Transverse colon (tissue), 4 donors: Measurements from ENCODE around the gene SLC11A2. TPM values are rescaled to one million over a fixed set of nuclear protein-coding genes. Genes with fewer than 3 reads are reported as not detected.

Experiments
- DNase-seq: peaks from one replicate; pipeline ENCODE4 v3.0.0-alpha.2; 2019
- H3K27ac ChIP-seq, 4 donors: fragments of 200-600 bp; sonication (generic); 2 replicates each; pipeline ENCODE4 v1.5.1; 2016 to 2018; ENCODE audit warnings: inconsistent platforms in 4 of 4
- H3K27me3 ChIP-seq: fragments of 200-600 bp; sonication (generic); 2 replicates; pipeline ENCODE4 v1.5.1; 2017; ENCODE audit warnings: inconsistent platforms
- H3K36me3 ChIP-seq, 4 donors: fragments of 200-600 bp; sonication (generic); 2 replicates each; pipeline ENCODE4 v1.5.1; 2017 to 2019; ENCODE audit warnings: inconsistent platforms in 4 of 4
- H3K4me1 ChIP-seq, 4 donors: fragments of 200-600 bp; sonication (generic); 2 replicates each; pipeline ENCODE4 v1.5.1; 2017 to 2020; ENCODE audit warnings: inconsistent platforms in 4 of 4
- H3K4me3 ChIP-seq, 4 donors: fragments of 200-600 bp; sonication (generic); 1 replicate in 1 of 4; 2 replicates in 3 of 4; pipeline versions ENCODE4 v1.5.1 to v1.6.1; 2017 to 2019; ENCODE audit warnings: inconsistent platforms in 4 of 4
- H3K9me3 ChIP-seq, 2 donors: fragments of 200-600 bp; sonication (generic); 2 replicates each; pipeline ENCODE4 v1.5.1; 2017 to 2019; ENCODE audit warnings: inconsistent platforms in 2 of 2
- EP300 ChIP-seq: sonication (generic); formaldehyde crosslinking; IDR thresholded peaks from one replicate; pipeline ENCODE4 v1.6.1; 2017; ENCODE audit warnings: antibody characterized with exemption, low read depth
- POLR2A ChIP-seq: fragments of 450-650 bp; IDR thresholded peaks from one replicate; pipeline ENCODE4 v1.6.1; 2016; ENCODE audit warnings: antibody characterized with exemption, mild to moderate bottlenecking, moderate library complexity
- POLR2AphosphoS5 ChIP-seq, 3 donors: sonication (generic); formaldehyde crosslinking; IDR thresholded peaks; one replicate each; pipeline ENCODE4 v1.6.1; 2016; ENCODE audit warnings: antibody characterized with exemption in 3 of 3
- WGBS, 2 donors: methylation state at CpG; one replicate each; pipeline ENCODE4 v1.1.5; 2018; ENCODE audit warnings: low coverage in 1 of 2; 5-methylcytosine and 5-hydroxymethylcytosine counted together
- in situ Hi-C, 4 donors: fragments of 200-750 bp; cut with MboI; loops; one replicate each; pipeline versions ENCODE4 v1.15.0 to v1.15.1; 2017; ENCODE audit warnings: low sequenced_read_pairs in 3 of 4, low pct_ligation_motif_present in 1 of 4, low pct_unique_long_range_greater_than_20kb in 1 of 4
- intact Hi-C: fragments of 100-400 bp; cut with DNase I; formaldehyde crosslinking; loops from one replicate; pipeline ENCODE4 v1.15.1; 2023; ENCODE audit warnings: low total_unique reads
- total RNA-seq, 4 donors: library from RNA; depleted of rRNA; stranded (reverse); fragments of >200 nt; gene quantifications; one replicate each; pipeline ENCODE4 v1.1.0, GENCODE V29; 2016
- TF ChIP-seq, protein P1 (sequence below), 5 experiments: fragments of 200-600 bp in 3 of 5; fragments of 450-650 bp in 2 of 5; sonication (generic) in 3 of 5; IDR thresholded peaks; 1 replicate in 2 of 5; 2 replicates in 3 of 5; pipeline ENCODE4 v1.5.1; 2016 to 2017; ENCODE audit warnings: antibody characterized with exemption in 5 of 5, inconsistent platforms in 3 of 5, mild to moderate bottlenecking in 2 of 5, moderate library complexity in 1 of 5

SLC11A2 gene
- total RNA-seq, 4 donors from 2014 or later = 9.7 to 48.7 (median 42.5) TPM

GRCh38 chr12:50952510-50952909 is 73.7 kb downstream of the SLC11A2 start, which contains the start of gene HIGD1C:
TSS of gene HIGD1C (plus strand) at chr12:50952544. CDS start at chr12:50953999, 1,455 bp downstream.
- Histone ChIP-seq H3K9me3 (no peaks in the 10 kb centered on the region), H3K36me3 (no peaks in the 10 kb centered on the region), H3K4me3 (no peak within 1 kb of the TSS), H3K4me1 (no peaks in the 10 kb centered on the region), H3K27ac (no peak within 1 kb of the TSS), H3K27me3 (no peaks in the 10 kb centered on the region)
- no peak for TF ChIP-seq EP300
- TF ChIP-seq, protein P1, sequence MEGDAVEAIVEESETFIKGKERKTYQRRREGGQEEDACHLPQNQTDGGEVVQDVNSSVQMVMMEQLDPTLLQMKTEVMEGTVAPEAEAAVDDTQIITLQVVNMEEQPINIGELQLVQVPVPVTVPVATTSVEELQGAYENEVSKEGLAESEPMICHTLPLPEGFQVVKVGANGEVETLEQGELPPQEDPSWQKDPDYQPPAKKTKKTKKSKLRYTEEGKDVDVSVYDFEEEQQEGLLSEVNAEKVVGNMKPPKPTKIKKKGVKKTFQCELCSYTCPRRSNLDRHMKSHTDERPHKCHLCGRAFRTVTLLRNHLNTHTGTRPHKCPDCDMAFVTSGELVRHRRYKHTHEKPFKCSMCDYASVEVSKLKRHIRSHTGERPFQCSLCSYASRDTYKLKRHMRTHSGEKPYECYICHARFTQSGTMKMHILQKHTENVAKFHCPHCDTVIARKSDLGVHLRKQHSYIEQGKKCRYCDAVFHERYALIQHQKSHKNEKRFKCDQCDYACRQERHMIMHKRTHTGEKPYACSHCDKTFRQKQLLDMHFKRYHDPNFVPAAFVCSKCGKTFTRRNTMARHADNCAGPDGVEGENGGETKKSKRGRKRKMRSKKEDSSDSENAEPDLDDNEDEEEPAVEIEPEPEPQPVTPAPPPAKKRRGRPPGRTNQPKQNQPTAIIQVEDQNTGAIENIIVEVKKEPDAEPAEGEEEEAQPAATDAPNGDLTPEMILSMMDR (IDR thresholded peaks at IDR 0.05) = no peak
- TF ChIP-seq POLR2A = no peak
- no peak for TF ChIP-seq POLR2AphosphoS5 (IDR thresholded peaks at IDR 0.05)
- no peak for DNase-seq
- WGBS, 2 donors = 98 to 100% methylated on average over 1 to 19 of the region's 19 CpGs
- intact Hi-C loops = no loop called here
- in situ Hi-C loops = loop anchor here in 1 of 4 donors (25.0 kb wide), 1 partner anchor 115 kb away; the partner anchor contains the start of gene TMPRSS12

DNA sequence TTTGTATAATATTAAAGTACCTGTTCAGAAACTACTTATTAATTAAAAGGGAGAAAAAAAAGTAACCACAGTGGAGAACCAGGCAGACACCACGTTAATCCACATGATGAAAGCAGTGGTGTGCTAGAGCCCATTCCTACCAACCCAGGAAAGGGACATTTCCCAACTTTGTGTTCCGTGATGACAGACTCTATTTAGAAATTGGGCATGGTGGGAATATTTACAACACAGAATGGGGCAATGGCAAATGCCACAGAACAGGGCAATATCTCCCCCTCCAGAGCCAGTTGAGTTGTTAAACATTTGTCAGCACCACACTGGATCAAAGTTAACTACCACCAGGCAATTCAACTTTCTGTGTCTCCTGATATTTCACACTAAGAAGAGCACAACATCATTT is 75.1 kb downstream of the SLC11A2 start:
- H3K27me3 ChIP-seq = no peaks in the 10 kb centered on the region
- H3K9me3 ChIP-seq = no peaks in the 10 kb centered on the region
- H3K4me1 ChIP-seq = no peaks in the 10 kb centered on the region
- no peak overlapping the region for H3K4me3 ChIP-seq
- in situ Hi-C loops (loop anchor here in 1 of 4 donors (25.0 kb wide), 1 partner anchor 114 kb away; the partner anchor contains the start of gene TMPRSS12), intact Hi-C loops (no loop called here)
- no peak for DNase-seq
- H3K27ac ChIP-seq = no peak overlapping the region
- TF ChIP-seq EP300 (no peak), POLR2A (no peak), POLR2AphosphoS5 (IDR thresholded peaks at IDR 0.05) (no peak)
- TF ChIP-seq, protein P1 (IDR thresholded peaks at IDR 0.05) = no peak
- H3K36me3 ChIP-seq = no peaks in the 10 kb centered on the region
- WGBS, 2 donors = 82 to 90% methylated on average over 2 of the region's 2 CpGs

DNA sequence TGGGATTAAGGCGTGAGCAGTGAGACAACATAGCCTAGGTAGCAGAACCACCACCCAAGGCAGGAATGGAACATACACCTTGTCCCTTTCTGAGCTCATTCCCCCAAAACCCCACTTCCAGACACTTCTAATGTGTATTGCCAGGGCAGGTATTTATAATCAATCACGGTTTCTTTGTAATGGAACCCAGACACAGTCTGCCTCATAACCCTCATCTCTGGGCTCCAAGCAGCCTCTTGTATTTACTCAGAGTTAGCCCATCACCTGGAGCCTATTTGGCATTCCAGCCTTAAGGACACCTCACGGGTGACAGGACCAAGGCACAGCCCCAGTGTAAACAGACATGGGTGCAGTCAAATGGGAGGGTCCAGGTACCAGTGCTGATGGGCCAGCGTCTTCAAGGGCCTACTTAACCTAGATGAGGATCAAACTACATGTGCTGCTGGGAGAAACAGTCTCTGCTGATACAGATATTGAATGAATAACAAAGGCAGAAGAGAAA is 76.3 kb downstream of the SLC11A2 start:
- in situ Hi-C loops = loop anchor here in 1 of 4 donors (25.0 kb wide), 1 partner anchor 113 kb away; the partner anchor contains the start of gene TMPRSS12

GRCh38 chr12:50948798-50949197 is 77.4 kb downstream of the SLC11A2 start:
- H3K27ac ChIP-seq = no peak overlapping the region
- H3K36me3 ChIP-seq = no peaks in the 10 kb centered on the region
- intact Hi-C loops (no loop called here), in situ Hi-C loops (no loop called here)
- H3K4me3 ChIP-seq = no peak overlapping the region
- DNase-seq = no peak
- no peaks in the 10 kb centered on the region for H3K27me3 ChIP-seq
- TF ChIP-seq POLR2AphosphoS5 (IDR thresholded peaks at IDR 0.05) (no peak), EP300 (no peak), POLR2A (no peak)
- TF ChIP-seq, protein P1 (IDR thresholded peaks at IDR 0.05) = no peak
- no peaks in the 10 kb centered on the region for H3K4me1 ChIP-seq
- no peaks in the 10 kb centered on the region for H3K9me3 ChIP-seq
- 86 to 100% methylated on average over 1 to 3 of the region's 4 CpGs for WGBS, 2 donors

More for the DNA sequence above, 76.3 kb downstream of the SLC11A2 start:
- WGBS, 2 donors = 85 to 86% methylated on average over 1 to 4 of the region's 4 CpGs
- no peak for TF ChIP-seq POLR2A
- TF ChIP-seq, protein P1 (IDR thresholded peaks at IDR 0.05) = no peak
- TF ChIP-seq POLR2AphosphoS5 (IDR thresholded peaks at IDR 0.05) = no peak
- no peak for TF ChIP-seq EP300
- Histone ChIP-seq H3K9me3 (no peaks in the 10 kb centered on the region), H3K36me3 (no peaks in the 10 kb centered on the region), H3K27me3 (no peaks in the 10 kb centered on the region), H3K4me3 (no peak overlapping the region), H3K27ac (no peak overlapping the region), H3K4me1 (no peaks in the 10 kb centered on the region)
- DNase-seq = no peak
- intact Hi-C loops = no loop called here
